Right lobe of liver (tissue), 4 donors: ENCODE data around the gene ZBTB39.

Experiments
- CTCF ChIP-seq, 4 donors: fragments of 200-600 bp in 3 of 4; fragments of 450-650 bp in 1 of 4; IDR thresholded peaks; one replicate each; pipeline versions ENCODE4 v1.5.1 to v1.8.0; 2016 to 2022; ENCODE audit warnings: antibody characterized with exemption in 4 of 4, mild to moderate bottlenecking in 2 of 4
- POLR2A ChIP-seq: fragments of 450-650 bp; IDR thresholded peaks from one replicate; pipeline ENCODE4 v1.6.1; 2017; ENCODE audit warnings: antibody characterized with exemption, mild to moderate bottlenecking
- donor health status: DM: no; HTN: no; CAD: no.
- donor health status: DM: no; HTN: no; CAD: no.
- donor health status: DM: no; HTN: yes; CAD: no.

- TF ChIP-seq CTCF (IDR thresholded peaks at IDR 0.05): no peak
- TF ChIP-seq POLR2A: no peak
Observed at GRCh38 chr12:56999456-56999855, 6.9 kb downstream of the ZBTB39 start.
